Loucy (cell line): ENCODE measurements around the gene RBM23.

Experiments used
- H2AFZ ChIP-seq: fragments of 200-600 bp; sonication (generic); 2 replicates; pipeline ENCODE4 v1.6.0; 2016; ENCODE audit warnings: antibody characterized with exemption, mild to moderate bottlenecking, low read length, moderate library complexity
- H3F3A ChIP-seq: fragments of 200-600 bp; 2 replicates; pipeline ENCODE4 v1.6.0; 2016; ENCODE audit warnings: antibody characterized with exemption, low read depth, mild to moderate bottlenecking
- H3K27me3 ChIP-seq: fragments of 200-600 bp; sonication (generic); 2 replicates; pipeline ENCODE4 v1.6.1; 2014; ENCODE audit warnings: low read length, mild to moderate bottlenecking; ENCODE audit not compliant: insufficient read depth, poor library complexity, severe bottlenecking
- H3K36me3 ChIP-seq: fragments of 200-600 bp; sonication (generic); 2 replicates; pipeline ENCODE4 v1.6.1; 2016; ENCODE audit warnings: low read length; ENCODE audit not compliant: insufficient read depth
- H3K4me1 ChIP-seq: fragments of 200-600 bp; sonication (generic); 2 replicates; pipeline ENCODE4 v1.5.1; 2014; ENCODE audit warnings: low read length, mild to moderate bottlenecking; ENCODE audit not compliant: insufficient read depth, poor library complexity, severe bottlenecking
- H3K4me2 ChIP-seq: fragments of 200-600 bp; sonication (generic); 2 replicates; pipeline ENCODE4 v1.6.0; 2014; ENCODE audit warnings: antibody characterized with exemption, low read length, low read depth, mild to moderate bottlenecking; ENCODE audit not compliant: poor library complexity, severe bottlenecking
- H3K4me3 ChIP-seq: fragments of 200-600 bp; sonication (generic); 2 replicates; pipeline ENCODE4 v1.5.1; 2014; ENCODE audit warnings: low read length, mild to moderate bottlenecking, mixed read lengths; ENCODE audit not compliant: poor library complexity, severe bottlenecking
- H3K79me2 ChIP-seq: fragments of 200-600 bp; sonication (generic); 2 replicates; pipeline ENCODE4 v1.6.1; 2014; ENCODE audit warnings: low read length; ENCODE audit not compliant: insufficient read depth
- H3K9ac ChIP-seq: fragments of 200-600 bp; sonication (generic); 2 replicates; pipeline ENCODE4 v1.6.0; 2014; ENCODE audit warnings: mild to moderate bottlenecking, low read depth, low read length, moderate library complexity; ENCODE audit not compliant: poor library complexity, severe bottlenecking
- H3K9me2 ChIP-seq: fragments of 200-600 bp; sonication (generic); replicated peaks from 2 replicates; pipeline ENCODE4 v1.6.1; 2016; ENCODE audit warnings: low read depth, low read length, mixed read lengths
- H3K9me3 ChIP-seq: fragments of 200-600 bp; sonication (generic); 2 replicates; pipeline ENCODE4 v1.6.1; 2014; ENCODE audit warnings: mild to moderate bottlenecking, antibody characterized with exemption, low read length, low read depth; ENCODE audit not compliant: insufficient read depth
- H4K20me1 ChIP-seq: fragments of 200-600 bp; sonication (generic); 2 replicates; pipeline ENCODE4 v1.6.0; 2014; ENCODE audit warnings: antibody characterized with exemption, low read length, mild to moderate bottlenecking; ENCODE audit not compliant: insufficient read depth, poor library complexity, severe bottlenecking
- EZH2phosphoT487 ChIP-seq: fragments of 200-600 bp; IDR thresholded peaks from 2 replicates; pipeline ENCODE4 v1.6.1; 2018; ENCODE audit warnings: antibody characterized with exemption, mild to moderate bottlenecking, moderate library complexity, borderline replicate concordance
- TF ChIP-seq, protein P1 (sequence below): fragments of 200-600 bp; sonication (generic); conservative IDR thresholded peaks from 2 replicates; pipeline ENCODE4 v1.5.1; 2014; ENCODE audit warnings: mild to moderate bottlenecking, antibody characterized with exemption, low read length

The RBM23 gene

DNA sequence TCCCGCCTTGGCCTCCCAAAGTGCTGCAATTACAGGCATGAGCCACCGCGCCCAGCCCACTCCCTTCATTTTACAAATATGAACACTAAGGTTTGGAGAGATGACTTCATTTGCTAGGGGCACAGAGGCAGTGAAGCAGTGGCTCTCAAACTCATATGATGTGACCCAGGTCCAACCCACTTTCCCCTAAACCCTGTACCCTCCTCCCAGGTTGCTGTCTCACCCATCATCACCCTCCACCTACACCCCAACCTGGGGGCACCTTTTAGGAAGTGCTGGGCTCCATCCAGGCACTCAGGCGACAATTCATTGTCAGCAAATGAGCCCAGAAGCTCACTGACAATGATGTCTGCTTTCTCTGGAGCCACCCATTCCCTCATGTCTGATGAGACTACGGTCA is 4.8 kb upstream of the RBM23 start:
- H4K20me1 ChIP-seq: no peaks in the 10 kb centered on the region
- H3F3A ChIP-seq: no peaks in the 10 kb centered on the region
- H2AFZ ChIP-seq: no peak overlapping the region
- H3K27me3 ChIP-seq: no peaks in the 10 kb centered on the region
- TF ChIP-seq EZH2phosphoT487: no peak
- TF ChIP-seq, protein P1, sequence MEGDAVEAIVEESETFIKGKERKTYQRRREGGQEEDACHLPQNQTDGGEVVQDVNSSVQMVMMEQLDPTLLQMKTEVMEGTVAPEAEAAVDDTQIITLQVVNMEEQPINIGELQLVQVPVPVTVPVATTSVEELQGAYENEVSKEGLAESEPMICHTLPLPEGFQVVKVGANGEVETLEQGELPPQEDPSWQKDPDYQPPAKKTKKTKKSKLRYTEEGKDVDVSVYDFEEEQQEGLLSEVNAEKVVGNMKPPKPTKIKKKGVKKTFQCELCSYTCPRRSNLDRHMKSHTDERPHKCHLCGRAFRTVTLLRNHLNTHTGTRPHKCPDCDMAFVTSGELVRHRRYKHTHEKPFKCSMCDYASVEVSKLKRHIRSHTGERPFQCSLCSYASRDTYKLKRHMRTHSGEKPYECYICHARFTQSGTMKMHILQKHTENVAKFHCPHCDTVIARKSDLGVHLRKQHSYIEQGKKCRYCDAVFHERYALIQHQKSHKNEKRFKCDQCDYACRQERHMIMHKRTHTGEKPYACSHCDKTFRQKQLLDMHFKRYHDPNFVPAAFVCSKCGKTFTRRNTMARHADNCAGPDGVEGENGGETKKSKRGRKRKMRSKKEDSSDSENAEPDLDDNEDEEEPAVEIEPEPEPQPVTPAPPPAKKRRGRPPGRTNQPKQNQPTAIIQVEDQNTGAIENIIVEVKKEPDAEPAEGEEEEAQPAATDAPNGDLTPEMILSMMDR: no peak
- H3K36me3 ChIP-seq: peaks cover 38% of the 10 kb centered on the region; the same call in 1 of the 2 replicates
- H3K4me1 ChIP-seq: peaks cover 11% of the 10 kb centered on the region
- peaks cover 30% of the 10 kb centered on the region for H3K79me2 ChIP-seq
- H3K9me3 ChIP-seq: no peaks in the 10 kb centered on the region
- H3K4me2 ChIP-seq: no peak overlapping the region
- H3K9me2 ChIP-seq: no peaks in the 10 kb centered on the region
- H3K4me3 ChIP-seq: no peak overlapping the region
- H3K9ac ChIP-seq: no peak overlapping the region

GRCh38 chr14:22922294-22922693 is 3.3 kb upstream of the RBM23 start:
- H3K36me3 ChIP-seq: peaks cover 38% of the 10 kb centered on the region; the same call in 1 of the 2 replicates
- no peaks in the 10 kb centered on the region for H3K9me2 ChIP-seq
- TF ChIP-seq EZH2phosphoT487: no peak
- TF ChIP-seq, protein P1: no peak

GRCh38 chr14:22920697-22921096 is 1.7 kb upstream of the RBM23 start:
- Histone ChIP-seq H3K9me2 (no peaks in the 10 kb centered on the region), H3K79me2 (peaks cover 30% of the 10 kb centered on the region), H3K27me3 (no peaks in the 10 kb centered on the region), H3F3A (no peaks in the 10 kb centered on the region), H3K4me2 (no peak overlapping the region), H3K4me1 (peaks cover 17% of the 10 kb centered on the region), H2AFZ (no peak overlapping the region), H3K9ac (no peak overlapping the region), H4K20me1 (peaks cover 2% of the 10 kb centered on the region), H3K36me3 (peaks cover 38% of the 10 kb centered on the region; the same call in 1 of the 2 replicates), H3K9me3 (no peaks in the 10 kb centered on the region), H3K4me3 (no peak overlapping the region)
- TF ChIP-seq, protein P1: no peak
- no peak for TF ChIP-seq EZH2phosphoT487

More at GRCh38 chr14:22922294-22922693, 3.3 kb upstream of the RBM23 start:
- Histone ChIP-seq H3K9ac (no peak overlapping the region), H3K9me3 (no peaks in the 10 kb centered on the region), H3F3A (no peaks in the 10 kb centered on the region), H3K4me1 (peaks cover 13% of the 10 kb centered on the region), H4K20me1 (peaks cover 2% of the 10 kb centered on the region), H3K27me3 (no peaks in the 10 kb centered on the region), H3K4me3 (no peak overlapping the region), H3K79me2 (peaks cover 30% of the 10 kb centered on the region), H2AFZ (no peak overlapping the region), H3K4me2 (no peak overlapping the region)
